GM13976 (cell line): Measurements from ENCODE around the gene NCAM1.

Source experiments
- DNase-seq: peaks from one replicate; pipeline ENCODE4 v3.0.0; 2012; ENCODE audit warnings: low spot score
- CTCF ChIP-seq: IDR thresholded peaks from 2 replicates; pipeline ENCODE4 v1.5.1; 2012; ENCODE audit warnings: borderline replicate concordance, mild to moderate bottlenecking; ENCODE audit not compliant: insufficient read depth; ENCODE audit errors: extremely low read depth, missing control alignments, control extremely low read depth
- in situ Hi-C: fragments of 300-500 bp; cut with MboI; formaldehyde crosslinking; loops from one replicate; pipeline ENCODE4 v1.12.0; 2022; ENCODE audit warnings: low sequenced_read_pairs, mixed read lengths, inconsistent platforms; ENCODE audit not compliant: unreplicated experiment

The NCAM1 gene

GRCh38 chr11:113193016-113193415 lies 231.8 kb downstream of the NCAM1 start:
- in situ Hi-C loops: no loop called here
- DNase-seq: no peak
- no peak for TF ChIP-seq CTCF

- in situ Hi-C loops: no loop called here
- no peak for TF ChIP-seq CTCF
- no peak for DNase-seq
Observed at GRCh38 chr11:113193946-113194345, 232.7 kb downstream of the NCAM1 start.

GRCh38 chr11:113195728-113196127 lies 234.5 kb downstream of the NCAM1 start:
- in situ Hi-C loops: no loop called here
- no peak for TF ChIP-seq CTCF
- no peak for DNase-seq

GRCh38 chr11:113197446-113197845 lies 236.2 kb downstream of the NCAM1 start:
- in situ Hi-C loops: no loop called here
- no peak for TF ChIP-seq CTCF
- DNase-seq: no peak

GRCh38 chr11:113198972-113199661 lies 237.9 kb downstream of the NCAM1 start:
- DNase-seq: no peak
- in situ Hi-C loops: no loop called here

GRCh38 chr11:113199866-113200265 lies 238.6 kb downstream of the NCAM1 start:
- in situ Hi-C loops: no loop called here
- DNase-seq: no peak
- no peak for TF ChIP-seq CTCF

More at GRCh38 chr11:113198972-113199661, 237.9 kb downstream of the NCAM1 start:
- no peak for TF ChIP-seq CTCF
